VCaP (cell line): Measurements from ENCODE around the gene HRH3.

Source experiments
- H3K27ac ChIP-seq: fragments of 450-650 bp; 2 replicates; pipeline ENCODE4 v1.5.1; 2017
- CTCF ChIP-seq: fragments of 450-650 bp; conservative IDR thresholded peaks from 2 replicates; pipeline ENCODE4 v1.5.1; 2017; ENCODE audit warnings: mild to moderate bottlenecking, moderate library complexity

The HRH3 gene

DNA sequence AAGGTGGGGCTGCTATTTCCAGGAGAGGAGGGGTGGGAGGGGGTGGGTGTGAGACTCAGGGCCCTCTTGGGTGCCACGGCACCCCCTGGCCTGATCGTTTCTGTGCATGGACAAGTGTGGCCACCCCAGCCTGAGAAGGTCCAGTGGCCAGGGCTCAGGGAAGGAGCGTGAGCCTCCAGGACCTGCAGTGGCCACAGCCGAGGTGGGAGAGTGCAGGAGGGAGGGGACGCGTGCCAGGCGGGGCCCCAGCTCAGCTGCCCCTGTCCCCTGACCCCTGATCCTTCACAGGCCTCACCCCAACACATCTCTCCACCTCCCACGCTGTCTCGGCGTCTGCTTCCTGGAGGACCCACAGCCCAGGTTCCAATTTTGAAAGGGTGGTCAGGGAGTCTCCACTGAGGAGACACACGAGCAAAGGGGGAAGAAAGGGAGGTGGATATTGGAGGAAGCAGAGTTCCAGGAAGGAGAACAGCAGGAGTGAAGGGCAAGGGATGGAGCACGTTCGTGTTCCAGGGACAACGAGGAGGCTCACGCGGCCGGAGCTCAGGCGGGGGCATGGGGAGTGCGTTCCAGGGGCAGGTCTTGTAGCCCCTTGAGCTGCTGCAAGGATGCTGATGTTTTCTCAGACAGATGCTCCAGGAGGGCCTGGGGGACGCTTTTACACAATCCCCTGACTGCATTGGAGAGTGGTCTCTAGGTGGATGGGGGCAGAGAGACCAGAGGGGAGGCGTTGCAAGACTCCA lies 4.2 kb upstream of the HRH3 start:
- no peak overlapping the region for H3K27ac ChIP-seq
- TF ChIP-seq CTCF: no peak

DNA sequence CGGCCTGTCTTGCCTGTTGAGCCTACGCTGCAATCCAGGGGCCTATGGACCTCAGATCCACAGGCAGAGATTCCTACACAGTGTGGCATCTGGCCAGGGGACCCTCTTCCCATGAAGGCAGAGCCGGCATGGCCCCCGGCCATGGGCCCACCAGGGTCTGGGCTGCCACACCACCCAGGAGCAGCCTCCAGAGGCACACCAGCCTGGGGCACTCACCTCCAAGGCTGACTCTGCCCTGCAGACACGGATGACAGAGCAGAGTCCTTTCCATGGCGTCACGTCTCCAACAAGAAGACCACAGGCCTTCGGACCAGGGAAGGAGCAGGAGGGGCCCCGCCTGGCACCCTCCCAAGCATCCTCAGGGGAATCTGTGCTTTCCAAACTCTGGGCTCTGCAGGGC lies 3.5 kb upstream of the HRH3 start:
- TF ChIP-seq CTCF: no peak
- H3K27ac ChIP-seq: no peak overlapping the region

- no peak overlapping the region for H3K27ac ChIP-seq
- TF ChIP-seq CTCF: no peak
These were observed 2.9 kb upstream of the HRH3 start for GRCh38 chr20:62222972-62223371.

DNA sequence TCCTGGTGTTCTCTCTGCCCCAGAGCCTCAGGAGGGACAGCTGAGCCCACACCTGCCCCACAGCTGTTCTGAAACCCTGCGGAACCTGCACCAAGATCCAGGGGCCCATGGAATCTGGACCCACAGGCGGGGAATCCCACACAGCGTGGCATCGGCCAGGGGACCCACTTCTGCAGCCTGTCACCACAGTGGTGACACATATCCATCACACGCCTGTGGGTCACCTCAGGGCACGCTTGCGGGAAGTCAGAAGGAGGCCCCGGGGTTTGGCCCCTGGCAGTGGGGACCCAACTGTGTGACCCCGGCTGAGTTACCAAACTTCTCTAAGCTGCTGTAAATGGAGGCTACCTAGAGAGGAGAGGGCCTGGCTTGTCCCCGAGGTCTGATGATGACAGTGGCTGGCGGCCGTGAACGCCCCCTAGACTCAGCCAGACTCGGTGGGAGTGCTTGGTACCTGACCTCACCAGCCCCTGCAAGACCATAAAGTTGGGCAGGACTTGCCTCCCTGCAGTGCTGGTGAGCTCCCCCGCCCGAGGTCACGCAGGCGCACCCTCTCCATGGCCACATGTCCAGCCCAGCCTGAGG lies 2.3 kb upstream of the HRH3 start:
- TF ChIP-seq CTCF: no peak
- H3K27ac ChIP-seq: no peak overlapping the region

DNA sequence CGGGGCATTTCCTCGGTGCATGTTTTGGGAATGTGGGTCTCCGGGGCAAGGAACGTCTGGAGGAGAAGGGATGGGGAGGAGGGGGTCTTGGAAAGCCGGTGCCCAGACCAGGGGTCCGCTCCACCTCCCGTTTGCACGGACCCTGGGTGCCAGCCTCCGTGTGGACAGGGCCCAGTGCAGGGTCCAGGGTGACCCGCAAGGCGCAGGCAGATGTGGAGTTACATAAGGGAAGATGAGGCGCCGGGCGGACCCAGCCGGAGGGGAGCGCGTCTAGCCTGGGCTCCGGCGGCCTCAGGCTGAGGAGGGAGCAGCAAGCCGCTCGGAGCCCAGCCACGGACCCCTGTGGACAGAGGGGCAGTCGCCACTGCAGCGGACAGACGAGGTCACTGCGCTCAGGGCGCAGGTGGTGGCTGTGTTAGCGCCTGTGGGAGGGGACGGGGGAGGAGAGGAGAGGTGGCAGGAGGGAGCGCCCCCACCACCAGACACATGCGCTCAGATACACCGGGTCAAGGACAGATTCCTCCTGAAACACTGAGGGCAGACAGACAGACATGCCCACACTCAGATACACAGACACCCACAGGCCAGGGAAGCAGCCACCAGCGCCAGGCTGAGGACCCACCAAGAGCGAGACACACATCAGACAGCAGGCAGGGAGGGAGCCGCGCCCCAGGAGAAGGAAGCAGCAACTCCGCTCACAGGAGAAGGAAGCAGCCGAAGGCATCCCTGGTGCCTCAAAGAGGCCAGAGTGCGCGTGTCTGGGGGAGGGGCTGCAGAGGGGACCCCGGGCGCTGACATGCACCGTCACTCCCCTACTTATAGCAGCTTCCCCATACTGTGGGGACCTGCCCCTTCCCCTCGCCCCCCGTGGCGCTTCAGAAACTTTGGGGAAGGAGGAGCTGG lies 839 bp upstream of the HRH3 start:
- H3K27ac ChIP-seq: peak overlapping the region; percentile 99; the same call in 1 of the 2 replicates

GRCh38 chr20:62219101-62219991 lies 732 bp downstream of the HRH3 start:
- no peak for TF ChIP-seq CTCF
- H3K27ac ChIP-seq: peak overlapping the region; percentile 99

More for the DNA sequence above, 839 bp upstream of the HRH3 start:
- no peak for TF ChIP-seq CTCF
